ENCODE results near the gene PGF.
"Not testable (repeated sequence)": the region's sequence is repeated elsewhere in the genome, so short reads cannot be mapped to it uniquely, and the experiment has no call there.

Gene PGF

GRCh38 chr14:74955229-74956026 lies at the start of gene PGF:
Gene PGF (minus strand): TSS chr14:74955597. CDS start chr14:74955242, 355 bp downstream.
- FAIRE-seq = no peak

DNA sequence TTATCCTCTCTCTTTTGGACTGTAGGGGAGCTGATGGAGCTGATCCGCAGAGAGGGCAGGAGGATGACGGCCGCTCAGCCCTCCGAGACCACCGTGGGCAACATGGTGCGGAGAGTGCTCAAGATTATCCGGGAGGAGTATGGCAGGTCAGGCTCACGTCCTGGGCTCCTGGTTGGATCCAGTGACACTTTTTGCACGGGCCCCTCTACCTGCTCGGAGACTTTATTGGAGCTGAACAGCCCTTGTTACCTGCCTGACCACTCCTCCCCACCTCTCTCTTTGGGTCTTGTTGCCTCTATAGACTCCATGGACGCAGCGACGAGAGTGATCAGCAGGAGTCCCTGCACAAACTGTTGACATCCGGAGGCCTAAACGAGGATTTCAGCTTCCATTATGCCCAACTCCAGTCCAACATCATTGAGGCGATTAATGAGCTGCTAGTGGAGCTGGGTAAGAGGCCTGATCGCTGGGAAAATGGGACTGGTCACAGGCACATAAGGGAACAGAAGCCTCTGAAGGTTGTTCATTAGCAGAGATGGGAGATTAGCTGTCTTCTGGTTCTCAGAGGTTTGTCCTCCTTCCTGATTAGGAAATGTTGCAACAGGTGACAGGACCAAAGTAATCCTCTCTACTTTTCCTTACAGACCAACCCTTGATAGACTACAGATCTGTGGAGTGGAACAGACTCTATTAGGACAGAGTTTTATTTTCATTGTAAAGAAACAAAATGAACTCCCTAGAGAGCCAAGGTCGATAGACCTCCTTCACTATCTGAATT lies 48.0 kb upstream of the PGF start:
- no peak for FAIRE-seq

- peak; percentile 97 for FAIRE-seq
Observed at GRCh38 chr14:75002392-75003249, 47.2 kb upstream of the PGF start, which contains the start of gene EIF2B2. Gene EIF2B2 (plus strand): TSS chr14:75002921. CDS start chr14:75002991, 70 bp downstream.

- no peak for FAIRE-seq
Observed at GRCh38 chr14:75001899-75002298, 46.5 kb upstream of the PGF start.

GRCh38 chr14:75001261-75001660 lies 45.9 kb upstream of the PGF start:
- no peak for FAIRE-seq

GRCh38 chr14:74995781-74996180 lies 40.4 kb upstream of the PGF start:
- not testable (repeated sequence) for FAIRE-seq

DNA sequence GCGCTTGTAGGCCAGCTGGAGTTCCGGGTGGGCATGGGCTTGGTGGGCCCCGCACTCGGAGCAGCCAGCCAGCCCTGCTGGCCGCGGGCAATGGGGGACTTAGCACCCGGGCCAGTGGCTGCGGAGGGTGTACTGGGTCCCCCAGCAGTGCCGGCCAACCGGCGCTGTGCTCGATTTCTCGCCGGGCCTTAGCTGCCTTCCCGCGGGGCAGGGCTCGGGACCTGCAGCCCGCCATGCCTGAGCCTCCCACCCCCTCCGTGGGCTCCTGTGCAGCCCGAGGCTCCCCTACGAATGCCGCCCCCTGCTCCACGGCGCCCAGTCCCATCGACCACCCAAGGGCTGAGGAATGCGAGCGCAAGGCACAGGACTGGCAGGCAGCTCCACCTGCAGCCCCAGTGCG lies 38.8 kb upstream of the PGF start:
- not testable (repeated sequence) for FAIRE-seq

GRCh38 chr14:74988993-74989392 lies 33.6 kb upstream of the PGF start:
- FAIRE-seq = no peak

- no peak for FAIRE-seq
Observed at GRCh38 chr14:74988131-74988530, 32.7 kb upstream of the PGF start.

DNA sequence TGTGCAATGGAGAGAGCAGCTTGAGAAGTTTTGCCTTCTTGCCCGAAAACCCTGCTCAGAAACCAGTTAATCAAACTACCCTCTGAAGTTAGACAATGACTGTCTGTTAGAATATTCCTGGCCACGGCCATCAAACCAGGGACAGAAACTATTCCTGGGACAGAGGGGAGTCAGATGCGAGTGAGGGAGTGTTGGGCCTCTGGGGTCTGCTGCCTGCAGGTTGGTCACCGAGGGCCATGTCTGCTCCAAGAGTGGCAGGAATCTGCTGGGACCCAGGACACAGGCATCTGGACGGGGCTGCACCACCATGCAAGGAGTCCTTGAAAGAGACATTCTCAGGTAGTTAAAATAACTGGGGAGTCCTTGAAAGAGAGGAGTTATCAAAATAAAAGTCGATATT lies 30.4 kb upstream of the PGF start:
- FAIRE-seq = no peak

DNA sequence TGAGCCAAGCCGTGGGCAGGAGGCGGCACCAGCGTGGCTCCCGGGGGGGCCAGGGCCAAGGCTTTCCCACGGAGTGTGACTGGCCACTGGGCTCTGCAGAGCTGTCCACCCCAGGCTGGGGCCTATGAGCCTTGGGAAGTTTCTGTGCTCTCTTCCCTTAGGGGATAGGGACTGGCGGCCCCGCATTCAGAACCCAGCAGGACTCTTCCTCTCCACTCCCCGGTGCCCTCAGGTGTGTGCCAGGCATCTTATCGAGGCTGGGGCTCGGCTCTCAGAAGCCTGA lies 29.6 kb upstream of the PGF start:
- FAIRE-seq = no peak

GRCh38 chr14:74984236-74985027 lies 29.0 kb upstream of the PGF start:
- no peak for FAIRE-seq

DNA sequence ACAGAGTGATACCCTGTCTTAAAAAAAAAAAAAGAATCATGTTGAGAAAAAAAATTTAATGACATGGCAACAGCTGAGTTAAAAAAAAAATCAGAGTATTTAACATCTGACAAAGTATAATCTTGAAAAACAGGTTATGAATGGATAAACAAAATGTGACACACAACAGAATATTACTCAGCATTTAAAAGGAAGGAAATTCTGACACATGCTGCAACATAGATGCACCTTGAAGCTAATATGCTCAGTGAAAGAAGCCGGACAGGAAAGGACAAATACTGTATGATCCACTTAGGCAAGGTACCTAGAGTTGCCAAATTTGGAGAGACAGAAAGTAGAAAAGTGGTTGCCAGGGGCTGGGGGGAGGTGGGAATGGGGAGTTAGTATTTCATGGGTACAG lies 27.9 kb upstream of the PGF start:
- FAIRE-seq = peak; percentile 6

- FAIRE-seq = no peak
Observed at GRCh38 chr14:74982661-74983060, 27.3 kb upstream of the PGF start.

DNA sequence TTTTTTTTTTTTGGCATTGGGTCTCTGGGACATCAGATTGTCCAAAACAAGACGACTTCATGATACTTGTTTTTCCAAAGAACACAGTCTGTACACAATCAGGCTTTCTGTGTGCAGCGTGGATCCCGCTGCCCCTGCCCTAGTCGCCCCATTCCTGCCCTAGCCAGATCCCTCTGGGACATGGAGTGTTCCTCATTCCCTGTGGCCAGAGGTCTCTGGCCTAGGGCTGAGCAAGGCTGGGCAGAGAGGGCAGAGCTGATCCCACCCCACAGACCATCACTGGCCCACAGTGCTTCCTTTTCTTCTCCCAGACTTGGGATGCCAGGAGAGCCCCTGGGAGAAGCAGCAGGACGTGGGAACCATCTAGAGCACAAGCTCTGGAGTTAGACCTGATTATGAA lies 26.4 kb upstream of the PGF start:
- FAIRE-seq = no peak

GRCh38 chr14:74981462-74981782 lies 26.0 kb upstream of the PGF start:
- no peak for FAIRE-seq

DNA sequence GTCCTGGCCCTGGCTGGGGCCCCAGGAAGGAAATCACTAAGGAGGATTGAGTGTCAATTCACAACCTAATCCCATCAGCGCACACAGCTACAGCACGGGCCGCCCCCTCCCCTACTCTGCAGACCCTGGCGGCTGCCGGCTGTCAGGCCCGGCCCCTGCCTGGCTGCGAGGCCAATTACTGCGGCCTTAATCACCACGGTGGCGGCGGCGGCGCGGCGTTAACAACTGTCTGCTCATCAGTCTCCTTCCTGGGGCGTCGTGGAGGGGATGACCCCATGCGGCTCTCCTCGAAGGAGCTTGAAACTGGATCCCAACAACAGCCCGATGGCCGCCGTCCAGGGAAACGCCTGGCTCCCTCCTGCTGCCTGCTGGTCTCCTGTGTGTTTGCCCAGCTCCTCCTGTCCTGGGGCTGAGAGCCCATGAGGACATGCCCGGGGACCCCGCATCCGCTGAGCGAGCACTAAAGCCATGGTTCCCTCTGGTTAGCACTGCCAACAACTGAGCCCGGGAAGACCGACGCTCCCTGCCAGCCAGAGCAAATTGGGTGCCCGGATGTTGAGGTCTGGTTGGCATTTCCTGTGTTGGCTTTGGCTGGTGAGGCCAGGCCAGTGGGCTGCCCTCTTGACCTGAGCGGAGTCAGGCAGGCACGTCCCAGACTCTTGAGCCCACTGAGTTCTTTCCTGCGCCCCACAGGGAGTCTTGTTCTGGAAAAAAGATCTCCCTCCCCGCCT lies 25.5 kb upstream of the PGF start:
- FAIRE-seq = no peak

DNA sequence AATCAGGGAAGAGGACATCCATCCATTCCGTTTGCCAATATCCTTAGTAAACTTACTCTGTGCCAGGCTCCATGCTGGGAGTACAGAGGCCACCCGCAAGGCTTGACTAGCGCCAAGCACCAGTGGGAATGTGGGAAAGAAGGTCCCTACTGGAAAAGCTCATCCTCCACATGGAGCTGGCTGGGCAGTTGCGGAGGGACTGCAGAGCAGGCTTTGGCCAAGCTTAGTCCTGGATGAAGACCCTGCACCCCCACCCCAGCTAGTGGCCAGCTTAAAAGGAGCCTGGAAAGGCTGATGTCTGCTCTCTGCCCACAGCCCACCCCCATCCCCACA lies 25.0 kb upstream of the PGF start:
- no peak for FAIRE-seq

DNA sequence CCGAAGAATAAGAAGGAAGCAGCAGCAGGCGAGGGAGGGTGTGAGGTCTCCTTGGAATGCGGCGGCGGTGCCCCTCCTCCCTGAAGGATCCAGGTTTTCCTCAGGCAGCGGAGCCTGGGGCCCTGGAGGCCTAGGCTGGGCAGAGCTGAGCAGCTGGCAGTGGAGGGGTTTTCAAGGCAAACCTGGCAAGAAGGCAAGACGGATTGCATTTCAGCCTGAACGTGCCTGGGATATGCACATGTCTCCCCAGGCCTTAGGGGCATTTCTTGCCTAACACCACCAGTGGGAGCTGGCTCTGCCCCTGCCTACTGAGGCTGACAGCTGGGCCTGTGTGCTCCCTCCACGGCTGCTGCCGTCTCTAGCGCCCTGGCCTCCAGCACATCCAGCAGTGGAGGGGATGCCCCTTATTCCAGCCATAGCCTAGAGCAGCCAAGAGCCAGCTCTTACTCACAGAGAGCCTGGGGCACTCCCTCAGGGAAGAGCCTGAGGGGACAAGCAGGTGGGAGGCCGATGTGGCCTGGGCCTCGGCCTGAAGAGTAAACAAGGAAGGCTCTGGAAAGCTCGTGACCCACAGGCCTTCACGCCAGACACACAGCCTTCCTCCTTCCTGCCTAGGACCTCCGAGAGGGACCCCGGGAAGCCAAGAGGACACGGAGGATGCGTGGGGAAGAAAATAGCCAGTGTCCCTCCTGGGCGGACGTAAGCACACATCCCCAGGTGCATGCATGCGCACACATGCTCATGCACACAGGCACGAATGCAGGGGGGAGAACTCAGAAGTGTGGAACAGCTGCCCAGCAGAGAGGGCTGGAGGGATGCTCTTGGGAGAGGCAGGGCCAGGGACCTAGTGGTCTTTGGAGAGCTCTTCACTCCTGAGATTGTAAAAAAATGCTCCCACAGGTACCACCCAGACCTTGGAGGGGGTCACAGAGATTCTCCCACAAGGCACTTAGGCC lies 24.3 kb upstream of the PGF start:
- FAIRE-seq = no peak

DNA sequence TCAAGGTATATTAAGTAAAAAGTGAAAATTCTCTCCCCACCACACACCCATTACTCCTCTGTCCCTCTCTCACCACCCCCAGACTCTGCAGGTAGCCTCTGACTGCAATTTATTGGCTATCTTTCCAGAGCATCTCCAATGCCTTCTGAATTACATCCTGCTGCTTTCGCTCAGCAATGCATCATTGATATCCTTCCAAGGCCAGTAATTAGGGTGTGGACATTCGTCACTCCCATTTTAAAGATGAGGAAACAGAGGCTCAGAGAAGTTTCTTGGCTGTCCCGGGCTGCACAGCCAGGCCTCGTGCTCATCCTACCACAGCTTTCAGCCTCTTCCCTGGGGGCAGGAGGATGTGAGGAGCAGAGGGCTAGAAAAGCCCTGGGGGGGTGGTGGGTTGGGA lies 23.6 kb upstream of the PGF start:
- FAIRE-seq = no peak

DNA sequence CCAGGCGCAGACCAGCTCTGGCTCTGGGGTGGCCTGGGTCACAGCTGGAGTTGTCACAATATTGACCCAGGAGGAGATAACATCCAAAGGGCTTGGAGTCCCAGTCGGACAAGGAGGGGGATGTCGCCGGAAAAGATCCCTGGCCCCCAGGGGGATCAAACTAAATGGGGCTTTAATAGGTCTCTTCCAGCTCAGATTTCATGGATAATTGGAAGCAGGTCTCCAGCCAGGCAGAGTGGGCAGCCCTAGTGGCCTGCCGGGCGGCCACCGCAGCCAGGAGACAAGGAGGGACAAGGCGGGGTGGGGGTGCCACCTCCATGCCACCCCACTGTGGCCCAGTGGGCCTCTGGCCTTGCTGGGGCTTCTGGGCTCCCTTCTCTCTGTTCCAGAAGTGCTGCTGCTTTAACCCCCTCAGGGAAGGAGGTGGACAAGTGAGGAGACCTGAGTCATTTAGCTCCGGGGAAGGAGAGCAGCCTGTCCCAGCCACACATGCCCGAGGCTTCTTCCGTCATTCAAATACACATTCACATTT lies 23.1 kb upstream of the PGF start:
- FAIRE-seq = no peak

Measured in G401.6 (cell line).